ENCODE measurements around the gene LRTM2.

The LRTM2 gene

DNA sequence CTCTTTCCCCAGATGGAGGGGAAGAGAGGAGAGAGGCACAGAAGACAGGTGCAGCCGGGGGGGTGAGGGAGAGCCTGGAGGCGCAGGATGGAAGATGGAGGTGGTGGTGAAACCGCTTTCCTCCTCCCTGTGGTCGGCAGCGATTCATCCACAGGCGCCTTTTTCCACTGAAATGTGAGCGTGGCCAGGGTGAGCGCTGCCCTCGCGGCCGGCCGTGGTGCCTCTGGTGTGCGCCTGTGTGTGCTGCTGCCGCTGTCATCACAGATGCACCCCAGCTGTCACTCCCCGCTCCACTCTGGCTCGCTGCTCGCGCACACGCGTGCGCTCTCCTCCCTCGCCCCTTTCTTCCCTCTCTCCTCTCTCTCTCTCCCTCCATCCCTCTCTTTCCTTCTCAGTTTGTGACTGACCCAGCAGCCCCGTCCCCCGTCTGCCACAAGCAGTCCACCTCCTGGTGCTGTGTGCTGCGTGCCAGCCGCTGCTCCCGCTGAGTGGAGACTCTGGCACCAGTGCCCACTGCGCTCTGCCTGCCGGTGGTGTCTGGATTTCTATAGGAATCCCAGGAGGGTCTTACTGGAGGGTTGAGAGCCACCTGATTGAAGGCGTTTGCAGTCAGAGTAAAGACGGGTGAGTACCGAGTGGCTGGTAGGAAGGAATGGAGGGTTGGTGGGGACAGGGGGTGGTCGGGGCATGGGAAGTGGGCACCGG, at the start of gene LRTM2:
Gene LRTM2 (plus strand): TSS at position 375 of the 705 bp plus-strand sequence. CDS start 7,584 bp downstream, outside the sequence.
- DNase-seq = no peak

DNA sequence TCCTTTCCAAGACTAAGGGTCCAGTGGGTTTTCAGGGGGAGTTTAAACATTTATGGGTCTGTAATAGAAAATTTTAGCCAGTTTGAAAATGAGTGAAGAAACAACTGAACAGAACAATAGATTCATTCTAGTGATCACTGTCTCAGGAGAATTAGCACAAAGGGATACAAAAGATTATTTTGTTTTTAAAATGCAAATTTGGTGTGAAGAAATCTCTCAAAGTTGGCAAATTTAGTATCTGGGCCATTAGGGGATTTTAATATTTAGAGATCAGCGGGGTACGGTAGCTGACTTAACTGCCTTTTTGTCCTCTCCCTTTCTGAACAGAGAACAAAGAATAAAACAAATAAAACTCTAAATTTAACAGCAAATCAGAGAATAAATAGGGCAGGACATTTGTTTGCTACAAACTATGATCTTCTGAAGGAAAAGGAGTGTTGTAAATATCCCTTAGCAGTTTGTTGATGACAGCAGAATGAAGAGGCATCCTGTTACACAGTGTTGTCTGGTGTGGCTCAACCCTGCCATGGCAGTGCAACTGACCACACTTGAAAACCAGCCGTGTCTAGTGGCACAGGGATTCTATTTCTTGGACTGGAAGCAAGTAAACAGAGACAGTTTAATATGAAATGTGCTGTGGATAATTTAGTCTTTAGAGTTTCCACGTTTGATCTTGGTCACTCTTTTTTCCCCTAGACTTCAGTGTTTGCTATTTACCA, 46.3 kb upstream of the LRTM2 start:
- no peak for DNase-seq

GRCh38 chr12:1776170-1776921, 44.0 kb upstream of the LRTM2 start:
- no peak for DNase-seq

GRCh38 chr12:1777798-1778197, 42.6 kb upstream of the LRTM2 start:
- DNase-seq = no peak

DNA sequence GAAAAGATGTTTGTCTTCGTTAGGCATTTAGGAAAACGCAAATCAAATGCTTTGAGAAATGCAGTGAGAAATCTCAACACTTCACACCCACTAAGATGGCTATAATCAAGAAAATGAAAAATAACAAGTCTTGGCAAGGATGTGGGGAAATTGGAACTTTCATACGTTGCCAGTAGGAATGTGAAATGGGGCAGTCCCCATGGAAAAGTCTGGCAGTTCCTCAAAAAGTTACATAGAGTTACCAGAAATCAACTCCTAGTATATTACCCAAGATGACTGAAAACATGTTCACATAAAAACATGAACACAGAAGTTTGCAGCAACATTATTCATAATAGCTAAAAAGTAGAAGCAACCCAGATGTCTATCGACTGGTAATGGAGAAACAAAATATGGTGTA, 41.5 kb upstream of the LRTM2 start:
- DNase-seq = no peak

DNA sequence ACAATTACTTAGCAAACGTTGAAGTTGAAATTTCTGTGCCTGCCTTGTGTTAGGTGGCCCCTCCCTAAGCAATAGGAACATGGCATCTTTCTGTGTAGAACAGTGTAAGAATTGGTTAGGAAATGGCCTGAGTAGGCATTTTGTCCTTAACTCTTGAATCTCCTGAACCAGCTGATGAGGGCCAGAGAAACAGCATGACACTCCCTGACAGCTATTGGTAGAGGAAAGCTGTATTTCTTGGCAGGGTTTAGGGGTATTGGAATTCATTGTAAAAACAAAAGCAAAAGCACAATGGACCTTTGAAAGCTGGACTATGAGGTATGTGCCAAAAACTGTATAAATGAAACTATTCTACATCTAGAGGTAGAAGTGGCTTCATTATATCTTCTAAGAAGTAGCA, 40.6 kb upstream of the LRTM2 start:
- no peak for DNase-seq

DNA sequence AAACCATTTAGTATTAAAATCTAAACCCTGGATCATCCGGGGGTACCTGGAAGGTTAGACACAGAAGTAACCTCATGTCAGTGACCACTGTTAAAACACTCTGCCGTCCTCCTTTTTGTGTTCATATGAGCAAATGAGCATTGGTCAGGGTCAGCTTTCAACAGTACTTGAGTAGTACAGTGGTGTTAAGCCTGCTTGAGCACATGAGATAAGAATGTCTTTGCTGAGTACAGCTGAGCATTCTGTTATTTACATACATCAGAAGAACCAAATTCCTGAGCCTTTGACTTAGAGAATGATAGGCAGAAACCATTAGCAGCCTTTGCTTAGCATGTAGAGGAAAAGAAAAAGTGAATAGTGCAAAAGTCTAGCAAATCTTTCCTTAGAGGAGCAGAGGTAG, 38.6 kb upstream of the LRTM2 start:
- DNase-seq = no peak

- no peak for DNase-seq
Observed at GRCh38 chr12:1782215-1782614, 38.1 kb upstream of the LRTM2 start.

DNA sequence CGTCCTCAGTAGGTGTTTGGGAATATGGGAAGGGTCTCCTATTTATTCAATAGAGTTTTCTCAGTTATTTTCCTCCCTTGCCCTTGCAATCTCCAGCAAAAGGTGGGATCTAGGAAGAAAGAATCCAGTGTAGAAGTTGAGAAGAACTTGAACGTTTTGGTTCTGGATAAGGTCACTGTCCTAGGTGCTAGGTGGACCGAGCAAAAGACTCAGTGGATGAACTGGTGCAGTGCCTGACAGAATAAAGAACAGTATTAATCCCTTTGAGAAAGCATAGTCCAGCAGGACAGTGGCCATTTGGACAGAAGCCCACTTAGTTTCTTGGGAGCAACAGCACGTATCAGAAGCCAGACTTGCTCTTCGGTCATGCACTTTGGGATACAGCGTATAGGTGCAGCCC, 32.7 kb upstream of the LRTM2 start:
- DNase-seq = no peak

GRCh38 chr12:1790444-1790843, 29.9 kb upstream of the LRTM2 start:
- DNase-seq = no peak

DNA sequence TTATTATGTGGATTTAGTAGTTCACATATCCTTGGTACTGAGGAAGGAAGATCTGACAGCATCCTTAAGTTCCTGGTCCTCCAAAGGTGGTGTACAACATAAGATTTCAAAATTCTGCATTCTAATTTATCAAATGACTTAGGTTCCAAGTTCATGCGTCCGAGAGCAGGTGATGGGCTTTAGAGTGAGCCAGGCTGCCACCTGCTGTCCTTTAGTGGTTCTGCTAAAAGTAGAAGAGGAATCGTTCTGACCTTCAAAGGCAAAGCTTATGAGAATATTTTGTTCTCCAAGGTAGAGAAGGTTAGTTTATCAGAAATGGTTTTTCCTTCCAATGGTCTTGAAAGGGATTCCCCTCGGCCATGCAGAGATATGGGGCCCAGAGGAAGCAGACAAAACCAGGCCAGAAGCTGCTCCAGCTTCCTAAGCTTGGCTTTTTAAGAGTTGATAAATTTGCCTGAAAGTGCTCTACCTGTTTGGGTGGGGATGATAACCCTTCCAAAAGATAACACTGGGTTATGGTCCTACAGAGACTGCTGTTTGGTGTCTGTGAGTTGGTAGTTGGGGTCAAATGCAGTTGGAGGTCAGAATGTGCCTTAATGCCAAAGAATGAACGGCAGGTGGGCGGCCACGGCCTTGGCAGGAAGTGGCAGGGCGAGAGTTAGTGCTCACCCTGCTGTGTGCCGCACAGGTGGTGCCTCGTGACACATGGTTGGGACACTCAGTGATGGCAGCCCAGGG, 29.1 kb upstream of the LRTM2 start:
- peak; percentile 67 to 68 for DNase-seq

- DNase-seq = no peak
Observed at GRCh38 chr12:1792406-1792805, 28.0 kb upstream of the LRTM2 start.

DNA sequence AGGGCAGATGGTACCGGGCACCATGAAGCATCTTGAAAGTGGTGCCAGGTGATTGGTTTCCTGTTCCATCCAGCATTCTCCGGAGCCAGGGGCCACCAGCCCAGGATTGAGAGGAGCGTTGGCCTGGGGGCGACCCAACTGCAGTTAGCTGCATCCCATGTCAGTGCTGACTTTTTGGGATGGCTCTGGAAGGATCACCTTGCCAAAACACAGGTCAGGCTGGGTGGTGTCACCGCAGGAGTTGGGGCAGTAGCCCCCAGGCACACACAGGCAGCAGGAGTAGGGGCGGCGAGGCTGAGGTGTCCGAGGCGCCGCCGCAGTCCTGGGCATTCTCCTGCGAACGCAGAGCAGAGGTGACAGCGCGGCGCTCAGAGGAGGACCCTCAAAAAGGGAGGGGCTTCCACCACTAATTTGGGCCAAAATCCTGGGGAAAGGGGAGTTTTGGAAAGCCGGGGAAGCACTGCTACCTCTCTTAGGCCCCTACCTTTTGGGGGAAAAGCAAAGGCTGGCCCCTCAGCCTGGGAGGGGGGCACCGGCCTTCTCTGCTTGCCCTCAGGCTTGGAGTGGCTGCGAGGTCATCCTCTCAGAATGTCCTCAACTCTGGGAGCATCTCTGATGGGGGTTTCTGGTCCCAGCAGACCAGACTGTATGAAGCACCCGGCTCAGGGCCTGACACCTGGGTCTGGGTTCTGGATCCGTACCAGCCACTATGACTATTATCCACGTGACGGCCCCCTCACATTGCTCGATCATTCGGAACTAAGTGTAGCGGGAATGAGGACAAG, 26.7 kb upstream of the LRTM2 start:
- DNase-seq = no peak

DNA sequence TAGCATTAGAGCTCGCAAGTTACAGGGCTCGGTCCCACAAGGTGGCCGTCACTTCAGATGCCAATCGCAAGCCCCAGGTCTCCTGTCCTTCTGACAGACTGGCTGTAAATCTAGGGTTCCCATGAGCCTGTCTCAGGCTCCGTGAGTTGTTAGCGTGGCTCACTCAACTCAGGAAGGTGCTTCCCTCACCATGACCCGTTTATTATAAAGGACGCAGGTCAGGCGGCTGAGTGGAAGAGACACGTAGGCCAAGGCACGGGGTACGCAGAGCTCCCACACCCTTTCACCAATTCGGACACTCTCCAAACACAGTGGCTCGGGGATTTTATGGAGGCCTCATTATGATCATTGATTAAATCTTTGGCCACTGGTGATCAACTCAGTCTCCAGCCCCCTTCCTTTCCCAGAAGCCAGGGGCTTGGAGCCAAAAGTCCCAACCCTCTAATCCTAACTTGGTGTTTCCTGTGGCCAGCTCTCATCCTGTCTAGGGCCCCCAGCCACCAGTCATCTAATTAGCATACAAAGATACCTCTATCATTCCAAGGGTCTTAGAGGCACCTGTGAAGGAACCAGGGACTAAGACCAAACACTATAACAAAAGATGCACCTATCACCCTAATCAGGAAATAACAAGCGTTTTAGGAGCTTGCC, 25.8 kb upstream of the LRTM2 start:
- no peak for DNase-seq

GRCh38 chr12:1795221-1795784, 25.1 kb upstream of the LRTM2 start:
- DNase-seq = no peak

DNA sequence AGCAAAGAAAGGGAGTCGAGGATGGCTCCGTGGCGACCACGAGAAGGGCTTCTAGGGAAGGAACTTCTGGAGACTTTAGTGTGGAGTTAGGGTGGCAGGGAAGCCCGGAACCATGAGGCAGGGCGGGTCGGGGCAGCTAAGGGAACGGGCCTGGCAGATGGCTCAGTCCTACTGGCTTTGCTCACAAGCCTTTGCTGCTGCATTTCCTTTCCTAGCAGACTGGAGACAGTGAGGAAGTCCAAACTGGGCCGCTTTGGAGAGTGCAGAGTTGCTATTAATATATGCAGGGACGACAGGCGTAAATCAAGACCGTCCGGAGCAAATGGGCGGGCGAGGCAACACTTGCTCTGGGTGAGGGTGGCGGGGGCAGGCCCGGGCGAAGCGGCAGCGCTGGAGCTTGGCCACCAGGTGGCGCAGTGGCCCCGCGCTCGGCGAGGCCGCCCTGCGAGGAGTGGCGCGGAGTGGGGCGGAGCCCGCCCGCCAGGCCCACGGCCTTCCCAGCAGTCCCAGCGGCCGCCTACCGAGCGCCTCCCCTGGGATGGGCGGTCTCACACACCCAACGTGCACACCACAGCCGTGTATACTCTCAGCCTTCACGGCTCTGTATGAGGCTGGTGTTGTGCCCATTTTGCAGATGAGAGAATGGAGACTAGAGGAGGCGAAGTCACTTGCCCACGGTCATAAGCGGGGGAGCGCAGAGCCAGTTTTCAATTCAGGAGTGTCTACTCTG, 24.4 kb upstream of the LRTM2 start:
- peak; percentile 83 to 86 for DNase-seq

- DNase-seq = peak; percentile 26 to 61
Observed at GRCh38 chr12:1796515-1797010, 23.8 kb upstream of the LRTM2 start.

DNA sequence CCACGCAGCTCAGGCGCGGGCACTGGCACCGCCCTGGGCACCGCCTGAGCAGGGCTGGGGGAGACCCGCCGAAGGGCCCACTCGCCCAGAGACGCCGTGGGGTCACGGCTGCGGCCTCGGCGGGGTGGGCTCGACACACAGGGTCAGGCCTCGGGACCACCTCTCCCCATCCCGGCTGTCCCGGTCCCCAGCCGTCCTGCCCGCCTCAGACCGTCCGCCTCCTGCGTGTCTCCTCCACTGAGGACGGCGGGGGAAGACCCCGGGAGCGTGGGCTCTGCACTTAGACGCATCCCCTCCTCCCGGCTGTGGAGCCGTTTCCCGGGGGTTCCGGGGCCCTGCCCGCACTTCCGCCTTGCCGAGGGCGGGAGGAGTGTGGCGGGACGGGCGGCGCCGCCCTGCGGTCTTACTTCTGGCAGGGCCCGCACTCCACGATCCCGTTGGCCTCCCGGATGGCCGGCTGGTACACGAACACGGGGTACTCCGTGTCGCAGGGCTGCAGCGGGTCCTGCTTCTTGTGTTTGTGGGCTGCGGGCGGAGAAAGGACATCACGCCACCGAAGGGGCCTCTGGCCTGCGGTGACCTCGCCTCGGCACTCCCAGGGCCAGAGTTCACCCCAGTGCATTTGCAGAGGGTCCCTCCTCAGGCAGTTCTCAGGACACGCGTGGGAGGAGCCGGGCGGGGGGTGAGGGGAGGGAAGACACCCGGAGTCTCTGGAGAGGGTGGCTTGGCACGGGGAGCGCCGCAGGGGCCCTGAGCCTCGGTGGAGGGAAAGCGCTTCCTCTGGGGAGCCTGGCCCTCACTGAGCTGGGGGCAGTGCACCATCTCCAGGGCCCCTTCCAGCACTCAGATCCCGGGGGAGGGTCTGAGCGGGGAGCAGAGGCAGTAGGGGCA, 23.1 kb upstream of the LRTM2 start:
- peak; percentile 35 to 54 for DNase-seq

GRCh38 chr12:1797991-1798640, 22.2 kb upstream of the LRTM2 start:
- no peak for DNase-seq
